ENCODE measurements around the gene ABR.
"Not testable (repeated sequence)": the region's sequence is repeated elsewhere in the genome, so short reads cannot be mapped to it uniquely, and the experiment has no call there.

The ABR gene

DNA sequence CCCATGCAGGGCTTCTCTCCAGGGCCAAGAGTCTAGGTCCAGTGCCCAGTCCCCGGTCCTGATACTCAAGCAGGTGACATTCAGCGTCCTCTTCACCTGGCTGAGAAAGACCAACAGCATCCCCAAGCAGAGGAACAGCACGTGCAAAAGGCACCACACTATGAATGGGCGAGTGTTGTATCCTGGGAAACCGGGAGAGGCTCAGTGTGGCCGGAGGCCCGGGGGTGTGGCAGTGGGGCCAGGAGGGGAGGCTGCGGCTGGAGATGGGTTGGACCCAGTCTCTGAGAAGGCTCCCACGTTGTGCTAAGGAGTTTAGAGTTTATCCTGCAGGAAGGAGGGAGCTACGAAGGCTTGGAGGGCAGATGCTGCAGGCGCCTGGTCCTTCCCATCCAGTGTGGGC is 13.5 kb downstream of the ABR start:
- no peak overlapping the region for H3K9ac ChIP-seq (ENCODE audit: low read length)
- no peak overlapping the region for H3K4me3 ChIP-seq (ENCODE audit: low read length)
- H3K9me3 ChIP-seq (ENCODE audit: control insufficient read depth, low read length): no peaks in the 10 kb centered on the region
- H3K36me3 ChIP-seq (ENCODE audit: control insufficient read depth, insufficient read depth, low read length): no peaks in the 10 kb centered on the region
- no peaks in the 10 kb centered on the region for H3K4me1 ChIP-seq (ENCODE audit: control insufficient read depth, insufficient read depth, low read length)
- peaks cover 17% of the 10 kb centered on the region for H3K27me3 ChIP-seq (ENCODE audit: control insufficient read depth, insufficient read depth, low read length)

DNA sequence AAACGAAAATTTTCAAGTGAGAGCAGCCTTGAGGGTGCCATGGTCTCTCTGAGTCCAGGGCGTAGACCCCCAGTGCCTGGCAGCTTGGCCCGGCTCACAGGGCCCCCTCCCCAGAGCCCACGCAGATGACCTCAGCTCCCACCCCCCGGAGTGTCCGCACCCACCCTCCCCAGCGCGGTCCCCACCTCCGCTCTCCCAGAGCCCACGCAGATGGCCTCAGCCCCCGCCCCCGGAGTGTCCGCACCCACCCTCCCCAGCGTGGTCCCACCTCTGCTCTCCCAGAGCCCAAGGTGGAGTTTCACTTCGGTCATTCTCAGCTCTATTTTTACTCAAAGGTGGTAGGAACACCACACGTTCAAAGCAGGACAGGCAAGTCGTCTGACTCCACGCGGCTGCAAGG is 13.9 kb downstream of the ABR start:
- Histone ChIP-seq H3K9me3 (ENCODE audit: control insufficient read depth, low read length) (no peaks in the 10 kb centered on the region), H3K9ac (ENCODE audit: low read length) (no peak overlapping the region), H3K4me1 (ENCODE audit: control insufficient read depth, insufficient read depth, low read length) (no peaks in the 10 kb centered on the region), H3K36me3 (ENCODE audit: control insufficient read depth, insufficient read depth, low read length) (no peaks in the 10 kb centered on the region), H3K27me3 (ENCODE audit: control insufficient read depth, insufficient read depth, low read length) (peaks cover 15% of the 10 kb centered on the region), H3K4me3 (ENCODE audit: low read length) (no peak overlapping the region)

DNA sequence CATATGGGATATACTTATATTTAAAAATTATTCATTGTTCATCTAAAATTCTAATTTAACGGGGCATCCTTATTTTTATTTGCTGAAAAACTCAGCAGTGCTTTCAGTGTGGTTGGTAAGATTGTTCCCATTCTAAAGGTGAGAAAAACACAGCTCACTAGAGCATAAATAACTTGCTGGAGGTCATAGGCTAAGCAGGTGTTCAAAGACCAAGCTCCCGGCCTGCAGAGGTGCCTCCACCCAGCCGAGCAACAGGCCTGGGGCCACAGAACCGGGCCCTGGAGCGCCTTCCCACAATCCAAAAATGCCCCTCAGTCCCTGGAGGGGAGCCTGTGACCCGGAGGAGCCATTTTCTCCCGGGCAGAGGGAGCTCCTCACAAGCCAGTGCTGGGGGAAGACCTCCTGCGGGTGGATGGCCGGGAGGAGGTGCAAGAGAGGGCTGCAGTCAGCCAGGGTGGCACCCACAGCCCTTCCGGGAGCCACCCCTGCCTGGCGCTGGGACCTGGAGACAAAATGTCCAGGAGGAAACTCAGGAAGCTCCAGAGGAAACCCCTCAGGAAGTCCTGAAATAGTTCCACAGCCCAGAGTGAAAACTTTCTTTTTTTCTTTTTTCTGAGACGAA is 14.7 kb downstream of the ABR start:
- no peak overlapping the region for H3K4me3 ChIP-seq (ENCODE audit: low read length)
- peaks cover 14% of the 10 kb centered on the region for H3K27me3 ChIP-seq (ENCODE audit: control insufficient read depth, insufficient read depth, low read length)
- H3K4me1 ChIP-seq (ENCODE audit: control insufficient read depth, insufficient read depth, low read length): no peaks in the 10 kb centered on the region
- no peaks in the 10 kb centered on the region for H3K9me3 ChIP-seq (ENCODE audit: control insufficient read depth, low read length)
- H3K36me3 ChIP-seq (ENCODE audit: control insufficient read depth, insufficient read depth, low read length): no peaks in the 10 kb centered on the region
- no peak overlapping the region for H3K9ac ChIP-seq (ENCODE audit: low read length)

DNA sequence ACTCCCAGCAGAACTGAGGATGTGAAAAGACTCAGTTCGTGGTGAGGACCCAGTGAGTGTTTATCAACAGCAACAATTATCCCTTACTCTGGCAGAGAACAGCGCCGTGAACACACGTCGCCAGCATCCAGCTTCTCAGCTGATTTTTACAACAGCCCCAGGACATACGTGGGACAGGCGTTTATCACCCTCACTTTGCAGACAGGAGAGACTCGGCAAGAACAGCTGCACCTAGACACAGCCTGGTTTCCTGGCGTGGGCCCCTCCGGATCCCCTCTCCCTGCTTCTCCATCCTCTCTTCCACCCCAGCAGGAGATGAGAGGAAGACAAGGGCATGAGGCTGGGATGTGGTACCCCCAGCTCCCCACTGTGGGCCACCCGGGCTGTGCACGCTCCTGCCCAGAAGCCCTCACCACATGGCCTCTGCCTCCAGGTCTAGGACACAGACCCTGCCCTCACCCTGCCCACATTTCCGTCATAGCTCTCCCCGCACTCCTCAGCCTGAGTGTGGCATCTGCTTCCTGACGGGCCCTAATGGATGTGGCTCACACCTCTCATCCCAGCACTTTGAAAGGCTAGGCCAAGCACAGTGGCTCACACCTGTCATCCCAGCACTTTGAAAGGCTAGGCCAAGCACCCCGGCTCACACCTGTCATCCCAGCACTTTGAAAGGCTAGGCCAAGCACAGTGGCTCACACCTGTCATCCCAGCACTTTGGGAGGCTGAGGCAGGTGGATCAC is 17.5 kb downstream of the ABR start:
- Histone ChIP-seq H3K4me3 (ENCODE audit: low read length) (no peak overlapping the region), H3K9me3 (ENCODE audit: control insufficient read depth, low read length) (no peaks in the 10 kb centered on the region), H3K36me3 (ENCODE audit: control insufficient read depth, insufficient read depth, low read length) (no peaks in the 10 kb centered on the region), H3K27me3 (ENCODE audit: control insufficient read depth, insufficient read depth, low read length) (peaks cover 5% of the 10 kb centered on the region), H3K4me1 (ENCODE audit: control insufficient read depth, insufficient read depth, low read length) (no peaks in the 10 kb centered on the region), H3K9ac (ENCODE audit: low read length) (no peak overlapping the region)

DNA sequence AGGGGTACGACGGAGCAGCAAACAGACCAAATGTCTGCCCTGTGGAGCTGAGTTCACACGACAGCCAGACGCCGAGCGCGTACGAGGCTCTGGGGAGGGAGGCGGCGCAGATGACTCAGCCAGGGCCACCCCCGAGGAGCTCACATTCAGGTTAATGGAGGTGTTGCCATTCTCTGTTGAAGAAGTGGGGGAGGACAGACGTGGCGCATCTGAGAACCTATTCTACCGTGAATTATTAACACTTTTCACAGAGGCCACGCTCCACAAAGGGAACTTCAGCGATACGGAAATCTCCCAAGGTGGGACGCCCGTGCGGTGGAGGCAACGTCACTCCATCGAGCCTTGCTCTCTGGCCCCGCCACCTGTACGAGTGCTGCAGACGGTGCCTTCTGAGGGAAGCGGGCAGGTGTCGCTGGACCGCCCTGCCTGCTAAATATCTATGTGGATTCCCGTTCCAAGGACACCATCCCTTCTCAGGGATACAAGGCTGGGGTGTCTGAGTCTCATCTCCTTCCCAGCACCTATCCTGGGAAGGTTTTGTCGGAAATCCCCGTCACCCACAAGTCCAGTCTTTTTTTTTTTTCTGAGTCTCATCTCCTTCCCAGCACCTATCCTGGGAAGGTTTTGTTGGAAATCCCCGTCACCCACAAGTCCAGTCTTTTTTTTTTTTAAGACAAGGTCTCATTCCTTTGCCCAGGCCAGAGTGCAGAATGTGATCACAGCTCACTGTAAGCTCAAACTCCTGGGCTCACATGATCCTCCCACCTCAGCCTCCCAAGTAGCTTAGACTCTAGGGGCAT is 19.0 kb downstream of the ABR start:
- Histone ChIP-seq H3K9me3 (ENCODE audit: control insufficient read depth, low read length) (no peaks in the 10 kb centered on the region), H3K27me3 (ENCODE audit: control insufficient read depth, insufficient read depth, low read length) (no peaks in the 10 kb centered on the region), H3K9ac (ENCODE audit: low read length) (no peak overlapping the region), H3K4me1 (ENCODE audit: control insufficient read depth, insufficient read depth, low read length) (no peaks in the 10 kb centered on the region), H3K36me3 (ENCODE audit: control insufficient read depth, insufficient read depth, low read length) (no peaks in the 10 kb centered on the region), H3K4me3 (ENCODE audit: low read length) (no peak overlapping the region)

DNA sequence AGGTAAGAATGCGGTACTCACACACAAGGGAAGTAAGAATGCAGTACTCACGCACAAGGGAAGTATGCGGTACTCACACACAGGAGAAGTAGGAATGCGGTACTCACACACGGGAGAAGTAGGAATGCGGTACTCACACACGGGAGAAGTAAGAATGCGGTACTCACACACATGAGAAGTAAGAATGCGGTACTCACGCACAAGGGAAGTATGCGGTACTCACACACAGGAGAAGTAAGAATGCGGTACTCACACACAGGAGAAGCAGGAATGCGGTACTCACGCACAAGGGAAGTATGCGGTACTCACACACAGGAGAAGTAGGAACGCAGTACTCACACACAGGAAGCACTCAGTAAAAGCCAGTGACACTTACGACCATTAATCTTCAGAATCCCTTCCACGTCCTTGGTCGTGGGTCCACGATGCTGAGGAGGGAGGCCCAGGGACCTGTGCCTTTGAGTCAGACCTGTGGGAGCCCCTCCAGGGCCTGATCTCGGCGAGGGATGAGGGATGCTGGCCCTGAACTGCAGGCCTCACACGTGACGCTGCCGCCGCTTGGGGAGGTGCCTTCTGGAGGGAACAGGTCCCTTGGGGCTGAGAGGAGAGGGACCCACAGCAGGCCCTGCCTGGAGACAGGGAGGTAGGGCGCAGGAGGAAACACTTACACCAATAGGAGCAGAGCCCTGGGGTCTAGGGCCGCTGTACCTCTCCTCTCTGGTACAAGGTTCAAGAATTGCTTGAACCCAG is 20.2 kb downstream of the ABR start:
- Histone ChIP-seq H3K36me3 (ENCODE audit: control insufficient read depth, insufficient read depth, low read length) (no peaks in the 10 kb centered on the region), H3K9ac (ENCODE audit: low read length) (no peak overlapping the region), H3K4me3 (ENCODE audit: low read length) (no peak overlapping the region), H3K27me3 (ENCODE audit: control insufficient read depth, insufficient read depth, low read length) (no peaks in the 10 kb centered on the region), H3K4me1 (ENCODE audit: control insufficient read depth, insufficient read depth, low read length) (no peaks in the 10 kb centered on the region), H3K9me3 (ENCODE audit: control insufficient read depth, low read length) (no peaks in the 10 kb centered on the region)

DNA sequence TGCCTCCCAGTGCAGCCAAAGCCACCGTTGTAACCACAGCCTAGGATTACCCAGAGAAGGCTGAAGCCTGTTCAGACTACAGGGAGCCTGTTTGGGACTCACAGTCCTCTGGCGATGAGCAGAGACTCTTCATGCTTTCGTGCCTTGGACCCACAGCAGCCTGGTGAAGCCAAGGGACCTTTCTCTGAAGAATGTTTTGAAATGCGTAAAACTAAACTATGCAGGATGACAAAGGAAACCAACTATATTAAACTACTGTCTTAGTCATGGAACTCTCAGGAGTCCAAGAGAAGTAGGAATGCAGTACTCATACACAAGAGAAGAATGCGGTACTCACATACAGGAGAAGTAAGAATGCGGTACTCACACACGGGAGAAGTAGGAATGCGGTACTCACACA is 20.9 kb downstream of the ABR start:
- Histone ChIP-seq H3K27me3 (ENCODE audit: control insufficient read depth, insufficient read depth, low read length) (no peaks in the 10 kb centered on the region), H3K4me3 (ENCODE audit: low read length) (no peak overlapping the region), H3K36me3 (ENCODE audit: control insufficient read depth, insufficient read depth, low read length) (no peaks in the 10 kb centered on the region), H3K4me1 (ENCODE audit: control insufficient read depth, insufficient read depth, low read length) (no peaks in the 10 kb centered on the region), H3K9me3 (ENCODE audit: control insufficient read depth, low read length) (no peaks in the 10 kb centered on the region), H3K9ac (ENCODE audit: low read length) (no peak overlapping the region)

DNA sequence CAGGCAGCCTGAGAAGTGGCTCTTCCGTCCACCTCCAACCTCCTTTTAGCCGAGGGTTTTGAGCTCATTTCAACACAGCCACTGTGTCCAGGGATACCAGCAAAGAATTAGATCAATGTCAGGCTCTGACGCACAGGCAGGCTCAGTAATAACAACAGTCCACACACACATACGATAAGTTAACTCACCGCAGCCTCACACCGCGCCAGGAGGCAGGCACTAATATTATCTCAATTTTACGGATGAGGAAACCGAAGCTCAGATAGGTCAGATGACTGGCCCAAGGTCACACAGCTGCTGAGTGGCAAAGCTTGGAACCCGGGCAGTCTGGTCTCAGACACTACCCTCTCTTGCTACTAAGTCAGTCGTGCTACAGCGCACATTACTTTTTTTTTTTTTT is 22.9 kb downstream of the ABR start:
- Histone ChIP-seq H3K9me3 (ENCODE audit: control insufficient read depth, low read length) (no peaks in the 10 kb centered on the region), H3K36me3 (ENCODE audit: control insufficient read depth, insufficient read depth, low read length) (no peaks in the 10 kb centered on the region), H3K4me3 (ENCODE audit: low read length) (no peak overlapping the region), H3K27me3 (ENCODE audit: control insufficient read depth, insufficient read depth, low read length) (no peaks in the 10 kb centered on the region), H3K4me1 (ENCODE audit: control insufficient read depth, insufficient read depth, low read length) (no peaks in the 10 kb centered on the region), H3K9ac (ENCODE audit: low read length) (no peak overlapping the region)

DNA sequence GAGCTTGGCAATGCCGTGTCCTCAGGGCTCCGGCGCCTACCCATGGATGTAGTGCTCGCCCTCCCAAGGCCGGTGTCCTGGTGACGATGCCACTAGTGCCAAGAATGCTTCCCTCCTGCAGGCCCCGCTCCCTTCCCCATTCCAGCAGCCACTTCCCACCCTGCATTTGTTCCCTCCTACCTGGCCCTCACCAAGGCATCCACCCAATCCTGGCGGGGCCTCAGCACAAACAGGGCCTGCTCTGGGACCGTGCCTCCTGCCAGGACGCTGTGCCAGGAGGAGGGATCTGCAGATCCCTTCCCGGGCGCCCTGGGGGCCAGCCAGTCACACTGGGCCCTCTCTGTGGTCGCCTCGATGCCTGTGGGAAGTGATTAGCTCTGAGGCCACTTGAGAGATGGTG is 25.1 kb downstream of the ABR start:
- H3K4me1 ChIP-seq (ENCODE audit: control insufficient read depth, insufficient read depth, low read length): no peaks in the 10 kb centered on the region
- H3K36me3 ChIP-seq (ENCODE audit: control insufficient read depth, insufficient read depth, low read length): no peaks in the 10 kb centered on the region
- no peaks in the 10 kb centered on the region for H3K9me3 ChIP-seq (ENCODE audit: control insufficient read depth, low read length)
- H3K4me3 ChIP-seq (ENCODE audit: low read length): no peak overlapping the region
- H3K9ac ChIP-seq (ENCODE audit: low read length): no peak overlapping the region
- H3K27me3 ChIP-seq (ENCODE audit: control insufficient read depth, insufficient read depth, low read length): no peaks in the 10 kb centered on the region

DNA sequence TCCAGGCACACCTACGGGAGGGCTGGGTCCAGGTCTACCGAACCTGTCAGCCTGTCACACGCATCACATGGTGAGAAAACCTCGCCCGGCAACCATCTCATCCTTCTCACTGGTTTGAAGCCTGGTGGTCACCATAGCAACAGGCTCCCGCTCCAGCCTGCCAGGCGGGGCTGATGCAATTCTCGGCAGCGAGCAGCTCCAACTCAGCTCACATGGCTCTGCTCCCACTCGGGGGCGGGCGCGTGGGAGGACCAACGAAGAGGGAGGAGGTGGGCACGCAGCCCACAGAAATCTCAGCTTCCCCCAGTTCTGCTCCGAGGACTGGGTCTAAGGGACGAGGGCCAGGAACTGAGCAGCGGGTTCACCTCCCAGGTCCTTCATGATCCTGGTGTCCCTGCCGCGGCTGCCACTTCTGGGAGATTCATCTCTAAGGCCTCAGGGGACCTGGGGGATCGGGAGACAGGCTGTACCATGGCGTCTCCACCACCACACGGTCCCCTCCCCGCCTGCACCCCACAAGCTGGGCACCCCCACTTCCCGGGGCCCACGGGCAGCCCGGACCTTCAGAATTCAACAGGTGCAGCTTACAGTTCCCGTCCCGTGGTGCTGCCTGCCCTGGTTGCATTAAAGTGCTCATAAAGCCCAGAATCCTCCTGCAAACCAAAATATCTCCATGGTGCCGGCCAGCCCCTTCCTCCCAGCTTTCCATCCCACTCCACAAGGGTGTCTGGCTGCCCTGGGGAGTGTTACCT is 25.8 kb downstream of the ABR start:
- H3K9me3 ChIP-seq (ENCODE audit: control insufficient read depth, low read length): no peaks in the 10 kb centered on the region
- no peak overlapping the region for H3K4me3 ChIP-seq (ENCODE audit: low read length)
- no peaks in the 10 kb centered on the region for H3K4me1 ChIP-seq (ENCODE audit: control insufficient read depth, insufficient read depth, low read length)
- no peaks in the 10 kb centered on the region for H3K27me3 ChIP-seq (ENCODE audit: control insufficient read depth, insufficient read depth, low read length)
- H3K9ac ChIP-seq (ENCODE audit: low read length): no peak overlapping the region
- no peaks in the 10 kb centered on the region for H3K36me3 ChIP-seq (ENCODE audit: control insufficient read depth, insufficient read depth, low read length)

DNA sequence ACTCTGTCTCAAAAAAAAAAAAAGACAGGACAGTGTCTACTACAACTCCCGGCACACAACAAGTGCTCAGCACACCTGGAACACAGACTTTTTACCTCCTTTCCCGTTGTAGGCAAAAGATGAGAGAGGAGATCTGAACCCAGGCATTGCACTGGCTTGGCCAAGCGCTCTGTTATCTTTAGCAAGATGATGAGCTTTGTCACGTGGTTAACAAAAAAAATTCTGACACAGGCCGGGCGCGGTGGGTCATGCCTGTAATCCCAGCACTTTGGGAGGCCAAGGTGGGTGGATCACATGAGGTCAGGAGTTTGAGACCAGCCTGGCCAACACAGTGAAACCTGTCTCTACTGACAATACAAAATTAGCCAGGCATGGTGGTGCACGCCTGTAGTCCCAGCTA is 27.2 kb downstream of the ABR start:
- not testable (repeated sequence) for H3K36me3 ChIP-seq (ENCODE audit: control insufficient read depth, insufficient read depth, low read length); H3K9me3 ChIP-seq (ENCODE audit: control insufficient read depth, low read length); H3K4me1 ChIP-seq (ENCODE audit: control insufficient read depth, insufficient read depth, low read length); H3K9ac ChIP-seq (ENCODE audit: low read length); H3K4me3 ChIP-seq (ENCODE audit: low read length); H3K27me3 ChIP-seq (ENCODE audit: control insufficient read depth, insufficient read depth, low read length)
